Fibroblast of skin of left quadriceps (primary cell): ENCODE data around the gene VPS13C.
A peak's percentile ranks its signal among the peaks of the same experiment; 100 is the strongest.
"Not testable (repeated sequence)": the region's sequence is repeated elsewhere in the genome, so short reads cannot be mapped to it uniquely, and the experiment has no call there.

Source experiments
- DNase-seq, 2 experiments: peaks; one replicate each; pipeline ENCODE4 v3.0.0-alpha.2; 2013; ENCODE audit warnings: low read depth in 2 of 2

VPS13C gene

GRCh38 chr15:62047282-62047827 lies 12.9 kb downstream of the VPS13C start:
- no peak for DNase-seq

- no peak for DNase-seq
These were observed 14.0 kb downstream of the VPS13C start for GRCh38 chr15:62046078-62046743.

GRCh38 chr15:62035256-62035924 lies 24.9 kb downstream of the VPS13C start:
- DNase-seq: peak; percentile 36 to 45

- DNase-seq: no peak
These were observed 32.3 kb downstream of the VPS13C start for GRCh38 chr15:62027916-62028315.

- DNase-seq: no peak
These were observed 33.0 kb downstream of the VPS13C start for GRCh38 chr15:62027263-62027565.

- no peak for DNase-seq
These were observed 33.6 kb downstream of the VPS13C start for GRCh38 chr15:62026487-62027262.

- no peak for DNase-seq
These were observed 38.2 kb downstream of the VPS13C start for GRCh38 chr15:62021991-62022600.

- DNase-seq: no peak
These were observed 39.6 kb downstream of the VPS13C start for GRCh38 chr15:62020576-62021160.

- DNase-seq: not testable (repeated sequence)
These were observed 54.9 kb downstream of the VPS13C start for GRCh38 chr15:62005354-62005753.

- DNase-seq: no peak
These were observed 62.5 kb downstream of the VPS13C start for GRCh38 chr15:61997786-61998185.

GRCh38 chr15:61996056-61996635 lies 64.1 kb downstream of the VPS13C start:
- DNase-seq: no peak

- DNase-seq: peak; percentile 68 to 69
These were observed 66.0 kb downstream of the VPS13C start for GRCh38 chr15:61994216-61994615.

GRCh38 chr15:61992518-61992917 lies 67.7 kb downstream of the VPS13C start:
- DNase-seq: no peak

GRCh38 chr15:61989667-61990066 lies 70.6 kb downstream of the VPS13C start:
- no peak for DNase-seq

GRCh38 chr15:61987824-61988223 lies 72.4 kb downstream of the VPS13C start:
- no peak for DNase-seq

- no peak for DNase-seq
These were observed 77.2 kb downstream of the VPS13C start for GRCh38 chr15:61983081-61983480.

GRCh38 chr15:61978225-61978624 lies 82.0 kb downstream of the VPS13C start:
- DNase-seq: no peak

GRCh38 chr15:61974759-61975158 lies 85.5 kb downstream of the VPS13C start:
- no peak for DNase-seq

GRCh38 chr15:61974118-61974517 lies 86.1 kb downstream of the VPS13C start:
- no peak for DNase-seq

GRCh38 chr15:61951949-61952348 lies 108.3 kb downstream of the VPS13C start:
- no peak for DNase-seq

- peak; percentile 9 to 13 for DNase-seq
These were observed 113.5 kb downstream of the VPS13C start for GRCh38 chr15:61946778-61947177.
